ENCODE data around the gene ART4. TPM values are rescaled to one million over a fixed set of nuclear protein-coding genes. Genes with fewer than 3 reads are reported as not detected.

The ART4 gene
- total RNA-seq, 1 experiment from 2014 or later: not detected

DNA sequence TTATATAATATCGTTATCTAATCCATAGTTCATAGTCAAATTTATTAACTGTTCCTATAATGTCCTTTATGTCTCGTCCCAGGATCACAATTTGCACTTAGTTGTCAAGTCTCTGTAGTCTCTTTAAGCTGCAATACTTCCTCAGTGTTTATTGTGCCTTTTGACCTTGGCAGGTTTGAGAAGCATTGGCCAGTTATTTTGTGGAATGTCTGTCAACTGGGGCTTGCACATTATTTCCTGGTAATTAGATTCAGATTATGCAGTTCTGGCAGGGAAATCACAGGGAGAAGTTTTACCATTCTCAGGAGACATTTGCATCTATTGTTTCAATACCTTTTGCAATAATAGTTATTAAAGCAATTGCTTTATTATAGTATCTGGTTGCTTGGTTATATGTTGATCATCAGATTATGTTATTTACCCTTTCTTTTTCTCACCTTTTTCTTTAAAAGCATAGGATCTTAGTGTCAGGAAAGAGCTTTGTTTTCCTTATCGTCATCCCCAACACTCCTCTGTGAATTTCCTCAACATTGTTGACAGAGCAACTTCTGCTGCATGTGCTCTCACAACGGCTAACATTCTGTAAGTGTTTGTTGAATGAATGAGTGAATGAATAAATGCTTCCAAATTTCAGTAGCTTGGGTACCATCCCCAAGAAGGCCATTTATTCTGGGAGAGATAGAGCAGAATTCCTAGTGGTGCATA is 3.7 kb upstream of the ART4 start:
- in situ Hi-C loops (cut with HindIII; ENCODE audit: low pct_unique_long_range_greater_than_20kb, low sequenced_read_pairs): no loop called here
- TF ChIP-seq REST (IDR thresholded peaks at IDR 0.05; ENCODE audit: insufficient read depth in 1 of 2, low read depth in 2 of 2, low read length in 1 of 2) (no peak), TCF7L2 (IDR thresholded peaks at IDR 0.05; ENCODE audit: low read depth, low read length) (no peak), SIN3A (IDR thresholded peaks at IDR 0.05; ENCODE audit: borderline replicate concordance, insufficient read depth, low read depth, low read length) (no peak), POLR2AphosphoS5 (IDR thresholded peaks at IDR 0.05; ENCODE audit: low read depth, low read length) (no peak)
- TF ChIP-seq, protein P1, sequence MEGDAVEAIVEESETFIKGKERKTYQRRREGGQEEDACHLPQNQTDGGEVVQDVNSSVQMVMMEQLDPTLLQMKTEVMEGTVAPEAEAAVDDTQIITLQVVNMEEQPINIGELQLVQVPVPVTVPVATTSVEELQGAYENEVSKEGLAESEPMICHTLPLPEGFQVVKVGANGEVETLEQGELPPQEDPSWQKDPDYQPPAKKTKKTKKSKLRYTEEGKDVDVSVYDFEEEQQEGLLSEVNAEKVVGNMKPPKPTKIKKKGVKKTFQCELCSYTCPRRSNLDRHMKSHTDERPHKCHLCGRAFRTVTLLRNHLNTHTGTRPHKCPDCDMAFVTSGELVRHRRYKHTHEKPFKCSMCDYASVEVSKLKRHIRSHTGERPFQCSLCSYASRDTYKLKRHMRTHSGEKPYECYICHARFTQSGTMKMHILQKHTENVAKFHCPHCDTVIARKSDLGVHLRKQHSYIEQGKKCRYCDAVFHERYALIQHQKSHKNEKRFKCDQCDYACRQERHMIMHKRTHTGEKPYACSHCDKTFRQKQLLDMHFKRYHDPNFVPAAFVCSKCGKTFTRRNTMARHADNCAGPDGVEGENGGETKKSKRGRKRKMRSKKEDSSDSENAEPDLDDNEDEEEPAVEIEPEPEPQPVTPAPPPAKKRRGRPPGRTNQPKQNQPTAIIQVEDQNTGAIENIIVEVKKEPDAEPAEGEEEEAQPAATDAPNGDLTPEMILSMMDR (IDR thresholded peaks at IDR 0.05): no peak
- POLR2A ChIA-PET: interaction anchor here (0.5 kb wide), 1 partner anchor 71 kb away, joined by 4 read pairs; no protein-coding TSS in a partner anchor
- Histone ChIP-seq H3K27ac (ENCODE audit: low read length) (no peak overlapping the region), H3K4me3 (ENCODE audit: low read depth in 2 of 2, low read length in 2 of 2) (no peak overlapping the region), H3K9me3 (ENCODE audit: control insufficient read depth, insufficient read depth, low read depth, low read length) (no peaks in the 10 kb centered on the region), H3K27me3 (ENCODE audit: control insufficient read depth, insufficient read depth, low read length) (no peaks in the 10 kb centered on the region), H3K36me3 (ENCODE audit: control insufficient read depth, insufficient read depth, low read length) (no peaks in the 10 kb centered on the region), H3K4me1 (ENCODE audit: control insufficient read depth, insufficient read depth, low read length) (no peaks in the 10 kb centered on the region)
- ATAC-seq (no peak), DNase-seq (ENCODE audit: low read depth, low spot score) (no peak)
- CTCF ChIA-PET: no interaction called here
- no TSS peak for BruUV-seq (replicated peaks)
- intact Hi-C loops (cut with micrococcal nuclease; ENCODE audit: unreplicated experiment): loop anchor here (10.0 kb wide), 1 partner anchor 378 kb away; the partner anchor contains the start of gene RERG

- Histone ChIP-seq H3K4me3 (ENCODE audit: low read depth in 2 of 2, low read length in 2 of 2) (no peak overlapping the region), H3K27me3 (ENCODE audit: control insufficient read depth, insufficient read depth, low read length) (no peaks in the 10 kb centered on the region), H3K9me3 (ENCODE audit: control insufficient read depth, insufficient read depth, low read depth, low read length) (no peaks in the 10 kb centered on the region), H3K36me3 (ENCODE audit: control insufficient read depth, insufficient read depth, low read length) (no peaks in the 10 kb centered on the region), H3K4me1 (ENCODE audit: control insufficient read depth, insufficient read depth, low read length) (no peaks in the 10 kb centered on the region), H3K27ac (ENCODE audit: low read length) (no peak overlapping the region)
- CTCF ChIA-PET: interaction anchor here (0.6 kb wide), 1 partner anchor 137 kb away, joined by 3 read pairs; no protein-coding TSS in a partner anchor
- TF ChIP-seq POLR2AphosphoS5 (IDR thresholded peaks at IDR 0.05; ENCODE audit: low read depth, low read length) (no peak), TCF7L2 (IDR thresholded peaks at IDR 0.05; ENCODE audit: low read depth, low read length) (no peak), SIN3A (IDR thresholded peaks at IDR 0.05; ENCODE audit: borderline replicate concordance, insufficient read depth, low read depth, low read length) (no peak), REST (IDR thresholded peaks at IDR 0.05; ENCODE audit: insufficient read depth in 1 of 2, low read depth in 2 of 2, low read length in 1 of 2) (no peak)
- TF ChIP-seq, protein P1 (IDR thresholded peaks at IDR 0.05): no peak
- in situ Hi-C loops (cut with HindIII; ENCODE audit: low pct_unique_long_range_greater_than_20kb, low sequenced_read_pairs) (no loop called here), intact Hi-C loops (cut with micrococcal nuclease; ENCODE audit: unreplicated experiment) (loop anchor here (10.0 kb wide), 1 partner anchor 379 kb away; the partner anchor contains the start of gene RERG)
- no peak for DNase-seq (ENCODE audit: low read depth, low spot score)
- POLR2A ChIA-PET: interaction anchor here (0.5 kb wide), 1 partner anchor 70 kb away, joined by 4 read pairs; no protein-coding TSS in a partner anchor
- BruUV-seq (replicated peaks): no TSS peak
- no peak for ATAC-seq
Observed at GRCh38 chr12:14846042-14846587, 2.8 kb upstream of the ART4 start.

Measured in Panc1 (cell line).